Activated effector memory CD4-positive, alpha-beta T cell treated with anti-CD3 and anti-CD28 coated beads, Interleukin-2, amount 50 U/mL, for 16 hours (primary cell): Measurements from ENCODE around the gene C12orf43.
"Not testable (repeated sequence)": the region's sequence is repeated elsewhere in the genome, so short reads cannot be mapped to it uniquely, and the experiment has no call there.

Experiments
- DNase-seq: peaks from one replicate; pipeline ENCODE4 v3.0.0-alpha.2; 2020

The C12orf43 gene

GRCh38 chr12:121015825-121016766, at the start of gene C12orf43:
Gene C12orf43, minus strand, starts transcription at chr12:121016487. Its CDS starts 13 bp downstream, at chr12:121016474.
- peak; percentile 97 for DNase-seq

DNA sequence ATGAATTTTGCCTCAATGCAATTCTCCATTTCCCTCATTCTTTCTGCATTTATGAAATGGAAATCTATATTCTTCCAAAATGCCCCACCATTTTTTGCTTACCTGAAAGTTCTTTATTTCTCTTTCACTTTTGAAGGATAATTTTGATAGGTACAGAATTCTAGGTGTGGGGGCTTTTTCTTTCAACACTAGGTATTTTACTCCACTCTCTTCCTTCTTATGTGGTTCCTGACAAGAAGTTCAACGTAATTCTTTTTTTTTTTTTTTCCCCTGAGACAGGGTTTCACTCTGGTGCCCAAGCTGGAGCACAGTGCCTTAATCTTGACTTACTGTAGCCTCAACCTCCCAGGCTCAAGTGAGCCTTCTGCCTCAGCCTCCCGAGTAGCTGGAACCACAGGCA, 49.1 kb upstream of the C12orf43 start:
- no peak for DNase-seq

DNA sequence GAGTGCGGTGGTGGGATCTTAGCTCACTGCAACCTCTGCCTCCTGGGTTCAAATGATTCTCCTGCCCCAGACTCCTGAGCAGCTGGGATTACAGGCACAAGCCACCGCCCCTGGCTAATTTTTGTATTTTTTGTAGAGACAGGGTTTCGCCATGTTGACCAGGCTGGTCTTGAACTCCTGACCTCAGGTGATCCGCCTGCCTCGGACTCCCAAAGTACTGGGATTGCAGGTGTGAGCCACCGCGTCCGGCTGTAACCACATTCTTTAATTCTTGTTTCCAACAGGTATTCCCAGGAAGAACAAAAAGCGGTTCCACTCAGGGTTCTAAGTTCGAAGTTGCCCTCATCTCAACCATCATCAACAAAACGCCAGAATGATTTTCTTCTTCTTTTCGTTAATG, 48.3 kb upstream of the C12orf43 start:
- not testable (repeated sequence) for DNase-seq

DNA sequence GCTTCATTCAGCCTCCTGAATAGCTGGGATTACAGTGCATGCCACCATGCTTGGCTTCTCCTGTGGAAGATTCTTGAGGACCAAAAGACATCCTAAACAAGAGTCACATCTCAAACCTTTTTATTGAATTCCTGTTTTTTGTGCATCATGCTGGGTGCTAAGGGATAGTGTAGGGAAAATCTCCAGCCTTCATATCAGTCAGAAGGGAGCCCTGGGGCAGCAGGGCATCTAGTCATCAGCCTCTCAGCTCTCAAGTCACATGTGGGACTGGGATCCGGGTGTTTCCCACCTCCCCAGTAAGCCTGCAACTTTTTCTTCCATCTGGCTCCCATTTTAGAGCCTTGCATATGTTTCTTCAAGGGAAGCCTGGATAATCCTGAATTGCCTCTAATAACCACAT, 47.8 kb upstream of the C12orf43 start:
- no peak for DNase-seq

DNA sequence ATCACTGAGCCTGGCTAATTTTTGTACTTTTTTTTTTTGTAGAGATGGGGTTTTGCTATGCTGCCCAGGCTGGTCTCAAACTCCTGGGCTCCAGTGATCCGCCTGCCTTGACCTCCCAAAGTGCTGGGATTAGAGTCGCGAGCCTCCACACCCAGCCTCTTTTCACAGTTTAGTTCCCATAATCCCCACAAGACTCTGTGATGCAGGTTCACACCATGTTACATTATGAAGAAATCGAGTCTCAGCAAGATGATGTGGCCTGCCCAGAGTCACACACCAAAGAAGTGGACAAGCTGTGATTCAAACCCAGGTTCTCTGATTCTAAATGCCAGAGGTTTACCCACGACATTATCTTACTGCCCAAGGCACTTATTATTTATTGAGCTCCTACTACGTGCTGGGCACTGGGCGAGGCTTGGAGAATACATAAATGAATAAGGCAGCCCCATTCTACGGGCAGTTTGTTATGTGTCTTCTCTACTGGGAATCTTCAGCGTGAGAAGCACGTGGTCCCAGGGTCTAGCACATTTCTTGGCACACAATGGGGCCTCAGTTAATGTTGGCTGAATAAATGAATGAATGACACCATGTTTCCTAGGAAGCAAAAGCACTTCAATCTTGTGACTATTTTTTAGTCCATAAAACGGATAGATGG, 46.2 kb upstream of the C12orf43 start:
- no peak for DNase-seq

GRCh38 chr12:121061831-121062230, 45.5 kb upstream of the C12orf43 start:
- DNase-seq = no peak

DNA sequence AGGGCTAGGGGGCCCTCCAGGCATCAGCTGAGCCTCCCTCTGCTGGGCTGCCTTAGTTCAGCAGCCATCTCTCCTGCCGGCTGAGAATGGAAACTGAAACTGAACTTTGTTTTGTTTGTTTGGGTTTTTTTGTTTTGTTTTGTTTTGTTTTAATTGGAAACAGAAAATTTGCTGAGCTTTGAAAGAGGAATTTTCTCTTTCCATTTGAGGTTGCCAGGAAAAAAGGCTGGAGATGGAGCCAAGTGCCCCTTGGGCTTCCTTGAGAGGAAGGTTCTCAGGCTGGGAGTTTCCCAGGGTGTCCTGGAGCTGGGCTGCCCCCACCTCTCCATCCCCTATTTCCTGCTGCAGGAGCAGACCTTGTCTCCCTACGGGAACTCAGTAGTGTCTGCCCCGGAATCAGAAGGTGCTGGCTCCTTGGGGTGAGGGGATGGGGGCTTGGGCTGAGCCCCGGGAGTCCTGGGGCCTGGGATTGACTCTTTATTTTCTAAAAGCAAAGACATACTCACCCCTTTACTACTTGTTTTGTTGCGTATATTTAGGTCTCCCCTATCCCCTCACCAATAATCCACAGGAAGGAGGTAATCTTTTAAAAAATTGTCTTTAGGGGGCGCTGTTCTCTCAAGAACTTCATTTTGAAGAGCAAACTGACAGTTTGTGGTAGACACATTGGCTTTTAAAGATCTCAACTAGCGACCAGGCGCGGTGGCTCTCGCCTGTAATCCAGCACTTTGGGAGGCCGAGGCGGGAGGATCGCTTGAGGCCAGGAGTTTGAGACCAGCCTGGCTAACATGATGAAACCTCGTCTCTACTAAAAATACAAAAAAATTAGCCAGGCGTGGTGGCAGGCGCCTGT, 44.1 kb upstream of the C12orf43 start:
- peak; percentile 86 for DNase-seq

DNA sequence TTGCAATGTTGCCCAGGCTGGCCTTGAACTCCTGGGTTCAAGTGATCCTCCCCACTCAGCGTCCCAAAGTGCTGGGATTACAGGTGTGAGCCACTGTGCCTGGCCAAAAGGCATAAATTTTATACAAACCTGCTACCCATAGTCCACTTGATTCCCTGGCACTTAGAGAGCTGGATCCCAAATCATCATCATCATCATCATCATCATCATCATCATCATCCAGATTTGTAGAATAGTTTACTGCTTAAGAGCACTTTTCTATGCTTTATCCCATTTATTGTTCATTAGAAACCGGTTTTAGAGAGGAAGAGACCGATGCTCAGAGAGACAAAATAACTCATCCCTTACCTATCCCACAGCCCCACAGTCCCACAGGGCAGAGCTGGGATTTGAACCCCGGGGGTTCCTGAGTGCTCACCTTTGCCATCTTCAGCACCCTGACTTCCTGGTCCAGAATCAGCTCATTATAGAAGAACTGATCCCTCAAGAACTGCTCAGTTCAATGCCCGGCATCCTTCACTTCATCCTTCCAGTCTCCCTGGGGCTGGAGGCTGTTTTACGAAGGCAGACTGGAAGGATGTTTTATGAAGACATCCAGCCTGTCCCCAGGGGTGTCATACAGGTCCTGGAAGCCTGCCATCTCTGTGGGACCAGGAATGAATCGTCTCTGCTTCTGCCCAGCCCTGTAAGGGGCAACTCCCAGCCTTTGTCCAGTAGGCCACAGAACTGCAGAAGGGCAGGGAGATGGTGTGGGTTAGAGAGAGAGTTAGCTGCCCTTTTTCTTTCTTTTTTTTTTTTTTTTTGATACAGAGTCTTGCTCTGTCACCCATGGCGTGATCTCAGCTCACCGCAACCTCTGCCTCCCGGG, 43.0 kb upstream of the C12orf43 start:
- no peak for DNase-seq

DNA sequence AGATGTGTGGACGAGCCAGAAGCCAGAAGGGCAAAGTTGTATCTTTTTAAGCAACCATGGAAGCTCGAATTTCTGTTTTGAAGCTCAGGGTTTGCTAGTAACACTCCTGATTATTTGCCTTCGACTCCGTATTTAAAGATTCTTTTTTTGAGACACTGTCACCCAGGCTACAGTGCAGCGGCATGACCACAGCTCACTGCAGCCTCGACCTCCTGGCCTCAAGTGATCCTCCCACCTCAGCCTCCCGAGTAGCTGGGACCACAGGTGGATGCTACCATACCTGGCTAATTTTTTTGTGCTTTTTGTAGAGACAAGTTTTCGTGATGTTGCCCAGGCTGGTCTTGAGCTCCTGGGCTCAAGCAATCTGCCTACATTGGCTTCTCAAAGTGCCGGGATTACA, 41.5 kb upstream of the C12orf43 start:
- DNase-seq = no peak

- no peak for DNase-seq
Observed at GRCh38 chr12:121053706-121054105, 37.4 kb upstream of the C12orf43 start.

GRCh38 chr12:121050725-121051124, 34.4 kb upstream of the C12orf43 start:
- no peak for DNase-seq

DNA sequence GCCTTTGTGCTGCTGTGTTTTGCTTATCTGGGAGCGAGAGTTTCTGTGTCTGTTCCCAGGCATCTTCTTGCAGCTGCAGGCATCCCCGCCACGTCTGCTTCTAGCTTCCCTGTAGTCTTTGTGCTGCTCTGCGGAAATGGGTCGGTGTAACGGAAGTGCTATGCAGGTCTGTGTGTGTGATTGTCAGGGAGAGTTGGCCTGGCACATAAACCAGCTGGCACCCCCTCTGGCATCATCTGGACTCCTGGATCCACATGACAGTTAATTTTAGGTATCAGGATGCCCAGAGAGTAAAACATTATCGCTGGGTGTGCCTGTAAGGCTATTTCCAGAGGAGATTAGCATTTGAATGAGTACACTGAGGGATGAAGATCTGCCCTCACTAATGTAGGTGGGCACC, 32.2 kb upstream of the C12orf43 start:
- DNase-seq = no peak

GRCh38 chr12:121047400-121047799, 31.1 kb upstream of the C12orf43 start:
- not testable (repeated sequence) for DNase-seq

- DNase-seq = no peak
Observed at GRCh38 chr12:121043067-121043466, 26.8 kb upstream of the C12orf43 start.

GRCh38 chr12:121038861-121039668, 22.8 kb upstream of the C12orf43 start, which contains the start of gene OASL:
Gene OASL, minus strand, starts transcription at chr12:121039246. Its CDS starts 275 bp downstream, at chr12:121038971.
- DNase-seq = peak; percentile 85

- peak; percentile 73 for DNase-seq
Observed at GRCh38 chr12:121036810-121037326, 20.6 kb upstream of the C12orf43 start.

GRCh38 chr12:121034616-121035305, 18.5 kb upstream of the C12orf43 start:
- no peak for DNase-seq

DNA sequence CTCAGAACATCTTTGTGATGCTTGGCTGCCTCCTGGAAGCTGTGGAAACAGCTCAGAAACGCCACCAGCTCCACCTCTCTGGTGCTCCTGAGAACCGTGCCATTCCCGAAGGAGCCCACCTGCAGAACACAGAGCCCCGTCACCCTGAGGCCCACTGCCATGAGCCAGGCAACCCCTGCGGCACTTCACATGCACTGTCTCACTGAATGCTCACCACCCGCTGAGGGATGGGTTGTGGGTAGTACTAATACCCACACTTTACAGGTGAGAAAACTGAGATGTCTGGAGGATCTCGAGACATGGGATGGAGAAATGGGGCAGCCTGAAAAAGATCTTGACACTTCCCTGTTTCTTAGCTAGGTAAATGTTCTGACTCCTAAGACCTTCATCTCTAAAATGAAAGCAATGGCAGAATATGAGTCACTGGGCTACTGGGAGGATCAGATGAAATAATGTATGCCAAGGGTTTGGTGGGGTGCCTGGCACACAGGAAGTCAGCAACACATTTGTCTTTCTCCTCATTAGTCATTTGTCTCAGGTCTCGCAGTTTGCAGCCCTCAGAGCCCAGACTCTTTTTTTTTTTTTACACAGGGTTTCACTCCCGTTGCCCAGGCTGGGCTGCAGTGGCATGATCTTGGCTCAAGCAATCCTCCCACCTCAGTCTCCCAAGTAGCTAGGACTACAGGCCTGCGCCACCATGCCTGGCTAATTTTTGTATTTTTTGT, 17.5 kb upstream of the C12orf43 start:
- peak; percentile 86 for DNase-seq

GRCh38 chr12:121030576-121031212, 14.4 kb upstream of the C12orf43 start:
- no peak for DNase-seq
